Left hindlimb (tissue), 1 donor: Measurements from ENCODE around the gene CALU.

ENCODE experiments used
- DNase-seq: peaks from one replicate; pipeline ENCODE4 v3.0.0-alpha.2; 2018

Gene CALU

DNA sequence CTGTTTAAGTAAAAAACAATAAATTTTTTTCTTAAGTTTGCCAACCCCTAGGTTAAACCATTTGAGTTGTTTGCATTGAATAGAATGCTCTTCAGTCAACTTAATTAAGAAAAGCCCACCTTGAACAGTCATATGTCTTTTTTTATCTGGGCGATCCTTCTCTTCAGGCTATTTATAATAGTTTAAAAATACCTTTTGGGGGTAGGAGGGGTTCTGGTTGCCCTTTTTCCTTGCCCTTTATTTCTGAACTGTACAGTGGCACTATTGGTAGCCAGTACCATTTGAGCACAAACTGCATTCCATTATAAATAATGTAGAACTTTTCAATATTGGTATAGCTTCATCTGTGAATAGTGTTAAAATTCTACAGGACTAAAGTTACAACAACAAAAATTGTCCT is 13.1 kb downstream of the CALU start:
- no peak for DNase-seq

DNA sequence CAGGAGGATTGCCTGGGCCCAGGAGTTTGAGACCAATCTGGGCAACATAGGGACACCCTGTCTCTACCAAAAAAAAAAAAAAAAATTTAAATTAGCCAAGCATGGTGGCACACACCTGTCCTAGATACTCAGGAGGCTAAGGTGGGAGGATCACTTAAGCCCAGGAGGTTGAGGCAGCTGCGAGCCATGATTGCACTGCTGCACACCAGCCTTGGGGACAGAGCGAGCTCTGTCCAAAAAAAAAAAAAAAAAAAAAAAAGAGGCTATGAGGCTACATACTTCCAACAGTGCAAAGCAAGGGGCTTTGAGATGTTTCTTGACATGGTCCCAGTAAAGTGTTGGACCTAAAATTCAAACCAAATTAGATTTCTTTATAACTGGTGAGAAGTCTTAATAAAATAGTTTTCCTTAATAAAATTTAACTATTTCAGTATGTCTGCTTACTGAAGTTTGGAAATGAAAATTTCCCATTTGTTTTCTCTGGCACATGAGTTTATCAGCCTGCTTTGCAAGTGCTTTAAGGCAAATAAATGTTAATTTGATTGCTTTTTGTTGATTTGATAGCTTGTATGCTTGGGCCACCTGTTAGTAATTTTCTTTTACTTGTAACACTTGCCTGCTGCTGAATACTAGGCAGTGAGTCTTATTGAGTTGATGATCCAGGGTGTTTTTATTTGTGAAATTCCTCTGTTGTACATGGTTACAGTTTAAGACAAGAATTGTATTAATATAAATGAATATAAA is 16.1 kb downstream of the CALU start:
- DNase-seq: no peak

DNA sequence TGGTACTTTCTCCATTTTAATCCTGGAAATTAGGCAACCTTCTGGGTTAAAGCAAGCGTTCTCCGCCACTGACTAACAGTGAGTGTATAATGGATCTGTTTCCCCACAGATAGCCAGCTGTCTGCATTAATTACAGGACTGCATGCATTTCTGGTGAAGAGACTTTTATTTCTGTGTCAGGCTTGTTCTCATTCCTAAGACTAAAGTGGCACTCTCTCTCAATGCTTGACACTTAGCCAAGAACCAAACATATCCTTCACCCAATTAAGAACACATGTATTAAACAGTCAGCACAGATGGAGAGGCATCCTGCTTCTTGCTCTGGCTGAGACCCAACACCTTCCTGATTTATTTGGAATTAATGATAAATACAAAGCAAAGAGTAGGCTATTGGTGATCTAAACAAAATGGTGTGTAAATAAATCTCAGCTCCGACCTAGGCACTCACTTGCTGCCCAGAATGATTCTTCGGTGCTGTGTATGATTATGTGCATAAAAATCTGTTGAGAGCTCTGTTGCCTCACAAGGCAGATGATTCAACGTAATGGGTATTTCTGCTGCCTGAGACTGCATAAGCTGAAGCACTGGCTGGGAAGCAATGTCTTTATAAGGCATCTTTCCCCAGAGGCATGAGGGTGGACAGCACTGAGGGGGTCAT is 16.8 kb downstream of the CALU start:
- no peak for DNase-seq

DNA sequence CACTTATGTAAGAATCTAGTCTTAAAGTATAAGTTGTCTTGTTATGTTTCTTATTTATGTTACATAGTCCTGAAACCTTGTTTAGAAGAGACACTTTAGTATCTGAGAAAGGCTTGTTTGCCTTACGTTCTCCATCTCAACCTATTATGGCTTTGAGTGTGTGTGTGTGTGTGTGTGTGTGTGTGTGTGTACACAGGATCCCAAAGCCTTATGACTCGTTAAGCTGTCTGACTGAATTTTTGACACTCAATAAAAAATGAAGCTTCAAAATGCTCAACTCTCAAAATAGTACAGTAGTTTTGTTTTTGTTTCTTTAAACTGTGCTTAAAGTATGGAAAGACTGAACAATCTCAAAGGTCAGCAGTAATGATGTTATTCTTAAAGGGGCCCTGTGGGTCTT is 18.0 kb downstream of the CALU start:
- DNase-seq: no peak

DNA sequence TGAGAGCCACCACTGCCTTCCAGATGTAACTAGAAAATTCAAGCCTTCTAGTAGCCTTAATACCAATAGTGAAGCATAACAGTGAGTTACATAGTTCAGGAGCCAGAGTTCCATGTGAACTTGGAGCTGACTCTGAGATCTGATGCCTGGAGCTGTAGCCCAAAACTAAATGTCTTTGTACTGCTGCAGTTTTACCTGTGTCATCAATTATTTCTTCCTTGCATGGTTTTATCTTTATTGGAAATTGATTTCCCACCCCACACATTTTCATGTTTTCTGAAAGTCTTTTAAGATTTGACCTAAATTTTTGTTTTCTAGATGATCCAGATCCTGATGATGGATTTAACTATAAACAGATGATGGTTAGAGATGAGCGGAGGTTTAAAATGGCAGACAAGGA is 19.4 kb downstream of the CALU start:
- DNase-seq: no peak

DNA sequence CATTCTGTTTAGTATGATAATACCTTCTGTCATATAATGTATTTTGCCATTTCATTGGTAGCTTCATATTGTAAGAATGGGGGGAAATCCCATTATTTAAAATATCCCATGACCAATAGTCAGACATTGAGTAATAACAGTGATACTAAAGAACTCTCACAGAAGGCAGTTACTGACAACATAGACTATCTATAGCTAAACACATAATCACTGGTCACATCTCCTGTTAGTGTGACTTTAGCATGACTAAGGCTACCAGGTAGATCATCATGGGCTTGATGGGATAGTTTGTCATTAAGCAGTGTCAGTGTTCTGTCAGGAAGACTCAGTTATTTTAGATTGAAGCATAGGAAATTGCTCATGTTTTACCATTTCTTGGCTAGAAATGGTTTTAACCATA is 20.1 kb downstream of the CALU start:
- DNase-seq: no peak

DNA sequence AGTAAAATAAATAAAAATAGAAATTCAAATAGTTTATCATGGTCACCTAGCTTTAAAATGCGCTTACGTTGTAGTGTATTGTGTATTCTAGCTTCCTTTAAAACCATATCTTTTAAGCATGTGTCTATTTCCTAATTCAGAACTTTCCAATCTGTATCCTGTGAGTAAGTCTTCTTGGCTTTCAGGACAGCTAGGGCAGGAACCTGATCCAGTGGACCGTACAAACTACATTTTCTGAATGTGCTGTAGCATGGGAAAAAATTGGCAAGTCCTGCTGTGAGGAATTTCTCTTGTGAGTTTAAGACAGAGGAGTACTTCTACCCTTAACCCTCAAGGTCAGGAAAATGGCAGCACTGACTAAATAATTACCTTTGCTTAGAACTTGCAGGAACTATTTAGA is 24.4 kb downstream of the CALU start:
- DNase-seq: no peak

DNA sequence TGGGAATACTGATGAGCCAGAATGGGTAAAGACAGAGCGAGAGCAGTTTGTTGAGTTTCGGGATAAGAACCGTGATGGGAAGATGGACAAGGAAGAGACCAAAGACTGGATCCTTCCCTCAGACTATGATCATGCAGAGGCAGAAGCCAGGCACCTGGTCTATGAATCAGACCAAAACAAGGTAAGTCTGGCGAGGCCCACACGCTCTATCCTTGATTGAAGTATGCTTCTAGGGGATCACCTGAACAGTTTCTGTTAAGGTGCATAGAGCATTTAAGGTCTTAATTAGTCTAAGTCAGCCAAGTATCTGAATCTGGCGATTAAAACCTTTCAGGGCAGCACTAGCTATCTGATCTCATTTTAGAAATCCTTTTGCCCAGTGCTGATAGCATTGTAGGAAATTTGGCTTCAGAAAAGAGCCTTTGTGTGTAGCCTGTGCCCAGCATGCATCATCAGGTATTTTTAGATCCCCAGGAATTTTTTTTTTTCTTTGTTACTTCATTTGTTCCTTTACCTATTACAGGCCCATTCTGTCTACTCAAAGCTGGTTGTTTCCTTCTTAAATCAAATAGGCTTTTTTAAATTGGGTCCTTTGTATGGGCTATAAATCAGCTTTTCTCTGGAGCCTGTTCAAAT is 28.4 kb downstream of the CALU start:
- DNase-seq: no peak

DNA sequence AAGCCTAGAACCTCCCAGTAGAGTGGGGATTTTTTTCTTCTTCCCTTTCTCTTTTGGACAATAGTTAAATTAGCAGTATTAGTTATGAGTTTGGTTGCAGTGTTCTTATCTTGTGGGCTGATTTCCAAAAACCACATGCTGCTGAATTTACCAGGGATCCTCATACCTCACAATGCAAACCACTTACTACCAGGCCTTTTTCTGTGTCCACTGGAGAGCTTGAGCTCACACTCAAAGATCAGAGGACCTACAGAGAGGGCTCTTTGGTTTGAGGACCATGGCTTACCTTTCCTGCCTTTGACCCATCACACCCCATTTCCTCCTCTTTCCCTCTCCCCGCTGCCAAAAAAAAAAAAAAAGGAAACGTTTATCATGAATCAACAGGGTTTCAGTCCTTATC is 31.1 kb downstream of the CALU start:
- DNase-seq: no peak

DNA sequence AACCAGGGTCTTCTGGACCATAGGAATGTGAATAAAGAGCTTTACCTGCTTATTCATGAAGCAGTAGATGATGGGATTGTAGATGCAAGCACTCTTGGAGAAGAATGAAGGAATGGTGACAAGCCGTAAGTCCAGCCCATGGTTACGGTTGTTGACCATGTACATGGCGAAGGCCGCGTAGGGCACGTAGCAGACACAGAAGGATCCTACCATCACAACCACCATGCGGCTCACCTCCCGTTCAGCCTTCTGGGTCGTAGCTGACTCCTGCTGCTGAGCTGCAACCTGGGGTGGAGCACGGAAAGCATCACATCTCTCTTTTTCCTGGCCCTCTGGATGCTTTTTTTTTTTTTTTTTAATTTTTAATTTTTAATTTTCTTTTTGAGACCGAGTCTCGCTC is 34.4 kb downstream of the CALU start:
- DNase-seq: no peak

DNA sequence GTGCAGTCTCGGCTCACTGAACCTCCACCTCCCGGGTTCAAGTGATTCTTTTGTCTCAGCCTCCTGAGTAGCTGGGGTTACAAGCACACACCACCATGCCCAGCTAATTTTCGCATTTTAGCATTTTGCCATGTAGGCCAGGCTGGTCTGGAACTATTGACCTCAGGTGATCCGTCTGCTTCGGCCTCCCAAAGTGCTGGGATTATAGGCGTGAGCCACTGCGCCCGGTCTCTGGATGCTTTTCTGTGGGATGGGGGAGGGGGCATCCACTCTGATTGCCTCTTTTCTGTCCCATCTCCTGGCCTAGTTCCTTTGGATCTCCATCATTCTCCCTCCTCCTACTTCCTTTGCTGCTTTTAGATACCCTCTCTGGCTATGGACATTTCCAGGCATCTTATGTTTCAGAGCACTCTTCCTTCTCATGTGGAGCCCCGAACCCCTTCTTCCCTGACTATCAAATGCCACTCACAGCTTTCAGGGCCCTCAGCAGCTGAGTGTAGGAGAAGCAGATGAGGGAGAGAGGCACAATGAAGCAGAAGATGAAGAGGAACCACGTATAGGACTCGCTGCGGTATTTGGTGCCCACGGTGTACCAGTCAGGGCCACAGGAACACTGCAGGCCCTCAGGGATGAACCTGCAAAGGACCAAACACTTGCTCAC is 35.0 kb downstream of the CALU start:
- DNase-seq: no peak

DNA sequence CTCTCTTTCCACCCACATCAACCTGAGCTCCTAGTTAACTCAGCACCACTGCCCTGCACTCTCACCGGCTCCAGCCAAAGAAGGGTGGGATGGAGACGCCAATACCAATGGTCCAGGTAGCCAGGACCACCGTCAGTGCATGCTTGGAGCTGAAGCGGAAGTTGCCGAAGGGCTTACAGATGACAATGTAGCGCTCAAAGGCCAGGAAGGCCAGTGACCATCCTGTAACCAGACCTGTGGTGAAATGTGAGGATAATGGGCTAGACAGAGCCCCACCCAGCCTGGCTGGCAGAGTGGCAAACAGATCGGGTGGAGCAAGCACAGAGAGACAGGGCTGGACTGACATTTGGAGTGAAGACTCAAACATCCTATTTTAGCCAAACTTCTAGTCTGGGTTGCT is 35.8 kb downstream of the CALU start:
- DNase-seq: no peak

DNA sequence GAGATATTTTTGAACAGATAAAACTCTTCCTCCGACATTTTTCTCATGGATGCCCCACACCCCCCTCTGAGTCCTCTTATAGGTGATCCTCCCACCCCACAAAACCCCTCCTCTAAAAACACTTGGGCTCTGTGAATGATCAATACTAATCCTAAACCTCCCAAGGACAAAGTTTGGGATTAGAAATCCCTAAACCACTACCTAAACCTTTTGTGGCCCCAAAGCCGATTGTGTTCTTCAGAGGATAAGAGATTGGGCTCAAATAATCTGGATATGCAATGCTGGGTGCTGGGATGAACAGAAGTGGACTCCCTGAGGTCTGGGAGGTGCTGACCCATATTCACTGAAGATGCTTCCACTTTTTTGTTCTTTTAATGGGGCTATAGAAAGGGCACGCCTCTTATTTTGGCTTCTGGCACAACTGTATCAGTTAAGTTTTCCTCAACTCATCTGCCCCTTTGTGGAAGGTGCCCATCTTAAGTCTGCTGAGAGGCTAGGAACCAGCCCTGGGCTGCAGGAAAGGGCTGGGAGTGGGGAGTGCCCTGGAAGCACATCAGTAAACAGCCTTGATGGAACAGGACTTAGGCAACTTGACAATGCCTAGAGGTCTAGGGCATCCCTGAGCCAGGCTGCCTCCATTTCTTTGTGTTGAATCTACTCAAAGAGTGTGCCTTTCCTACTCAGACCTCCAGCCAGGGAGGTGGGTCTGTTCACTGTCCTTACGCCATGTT is 36.8 kb downstream of the CALU start, which contains the start of gene OPN1SW:
TSS of gene OPN1SW (minus strand) at position 51 of the 731 bp plus-strand sequence. CDS start at position 38, 13 bp downstream.
- no peak for DNase-seq

DNA sequence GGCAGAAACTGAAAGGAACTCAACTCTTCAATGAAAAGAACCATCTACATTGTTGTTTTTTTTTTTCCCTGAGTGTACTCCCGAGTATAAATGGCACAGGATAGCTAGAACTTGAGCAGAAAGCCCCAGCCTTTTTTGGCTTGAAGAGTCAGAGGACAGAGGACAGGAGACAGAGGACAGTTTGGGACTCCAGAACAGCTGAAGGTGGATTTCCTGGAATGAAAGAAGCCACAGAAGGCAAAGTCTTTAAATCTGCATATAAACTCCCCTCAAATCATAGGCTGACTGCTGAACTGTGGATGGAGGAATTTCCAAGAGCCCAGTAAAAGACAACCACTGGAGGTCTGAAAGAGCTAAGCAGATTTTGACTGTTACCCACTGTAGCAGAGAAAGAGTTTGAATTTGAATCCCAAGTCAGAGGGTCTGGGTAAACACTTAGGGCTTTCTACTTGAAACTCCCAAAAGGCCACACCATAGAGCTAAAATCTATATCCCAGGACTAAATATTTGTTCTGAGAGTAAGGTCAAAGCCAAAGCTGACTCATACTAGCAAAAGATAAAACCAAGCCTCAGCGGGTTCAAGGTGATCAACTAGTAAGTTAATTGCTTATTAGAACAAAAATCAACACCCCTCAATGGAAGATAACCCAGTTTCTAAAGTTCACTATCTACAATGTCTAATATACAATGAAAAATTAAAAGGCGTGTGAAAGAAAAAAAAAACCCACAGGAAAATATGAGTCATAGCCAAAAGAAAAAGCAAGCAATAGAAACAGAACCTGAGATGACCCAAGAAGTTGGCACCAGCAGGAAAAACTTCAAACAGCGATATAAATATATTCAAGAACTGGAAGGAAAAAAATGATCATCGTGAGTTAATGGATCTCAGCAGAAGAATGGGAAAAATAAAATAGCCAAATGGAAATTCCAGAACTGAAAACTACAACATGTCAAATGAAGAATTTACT is 38.3 kb downstream of the CALU start:
- DNase-seq: no peak

DNA sequence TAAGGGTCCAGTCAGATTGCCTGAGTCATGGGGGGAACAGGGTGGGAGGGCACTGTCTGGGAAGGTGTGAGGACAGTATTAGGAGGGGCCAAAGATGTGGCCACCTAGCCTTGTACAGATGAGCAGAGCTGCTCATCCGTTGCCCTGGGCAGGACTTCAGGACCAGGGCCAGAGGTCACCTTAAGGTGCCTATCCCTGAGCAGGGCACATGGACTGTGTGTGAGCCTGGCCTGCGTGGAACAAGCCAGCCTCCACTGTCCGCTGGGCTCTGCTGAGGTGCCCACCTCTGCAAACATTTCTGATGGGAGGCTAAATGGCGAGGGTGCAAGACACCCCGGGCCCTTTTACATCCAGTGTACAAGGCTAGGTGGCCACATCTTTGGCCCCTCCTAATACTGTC is 39.8 kb downstream of the CALU start:
- no peak for DNase-seq

DNA sequence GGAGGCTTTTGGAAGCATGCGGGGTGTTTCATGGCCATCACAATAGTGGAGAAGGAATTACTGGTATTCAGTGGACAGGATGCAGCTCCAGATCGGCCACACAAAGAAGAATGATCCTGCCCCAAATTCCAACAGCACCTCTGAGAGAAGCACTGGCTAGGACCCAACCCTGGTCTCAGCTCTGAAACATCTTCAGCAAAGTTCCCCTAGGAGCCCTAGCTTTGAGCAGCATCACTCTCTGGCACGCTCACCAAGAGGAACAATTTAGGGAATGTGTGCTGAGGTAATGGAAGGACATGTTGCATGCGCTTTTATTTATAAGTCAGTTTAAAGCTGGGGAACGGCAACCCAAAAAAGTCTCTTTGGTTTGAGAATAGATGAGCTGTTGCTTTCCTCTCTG is 42.0 kb downstream of the CALU start:
- peak; percentile 76 for DNase-seq

DNA sequence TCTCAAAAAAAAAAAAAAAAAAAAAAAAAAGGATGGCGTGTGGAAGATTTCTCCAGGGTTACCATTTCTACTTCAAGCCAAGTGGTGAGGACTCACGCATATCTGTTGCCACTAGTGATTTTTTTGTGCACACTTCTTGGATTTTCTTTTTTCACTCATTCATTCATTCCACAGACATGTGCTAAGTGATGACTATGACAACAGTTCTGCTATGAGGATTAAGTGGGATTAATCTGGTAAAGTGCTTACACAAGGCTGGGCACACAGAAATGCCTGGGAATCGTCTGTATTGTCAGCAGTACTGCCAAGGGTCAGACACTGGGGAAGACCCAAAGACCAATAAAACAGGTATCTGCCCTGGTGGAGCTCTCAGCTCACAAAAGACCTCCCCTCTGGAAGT is 42.7 kb downstream of the CALU start:
- DNase-seq: no peak

DNA sequence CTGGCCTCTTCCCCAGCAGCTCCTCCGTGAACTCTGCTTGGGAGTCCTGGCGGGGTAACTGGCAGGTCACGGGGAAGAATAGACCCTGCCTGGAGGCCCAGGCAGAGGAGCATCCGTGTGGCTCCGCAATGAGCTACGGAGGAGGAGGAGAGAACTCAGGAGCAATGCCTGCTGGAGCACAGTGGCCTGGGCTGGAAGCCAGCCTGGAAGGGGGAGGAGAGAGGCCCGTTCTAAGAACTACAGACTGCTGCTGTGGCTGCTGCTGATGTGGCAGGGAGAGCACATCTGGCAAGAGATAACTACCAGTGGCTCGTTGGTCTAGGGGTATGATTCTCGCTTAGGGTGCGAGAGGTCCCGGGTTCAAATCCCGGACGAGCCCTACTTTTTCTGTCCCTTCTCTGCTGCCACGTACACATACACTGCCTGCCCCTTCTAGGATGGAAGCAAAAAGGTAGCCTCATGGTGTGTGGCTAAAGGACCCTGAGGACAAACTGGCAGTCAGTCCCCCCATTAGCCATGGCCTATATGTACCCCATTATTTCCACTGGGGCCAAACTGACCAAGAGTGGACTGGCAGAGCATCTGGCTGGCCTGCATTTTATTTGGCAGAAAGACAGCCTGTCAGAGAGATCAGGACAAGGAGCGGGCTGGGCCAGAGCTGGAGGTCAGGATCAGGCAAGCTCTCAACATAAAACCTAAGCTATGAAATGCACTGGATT is 44.1 kb downstream of the CALU start:
- DNase-seq: peak; percentile 93

DNA sequence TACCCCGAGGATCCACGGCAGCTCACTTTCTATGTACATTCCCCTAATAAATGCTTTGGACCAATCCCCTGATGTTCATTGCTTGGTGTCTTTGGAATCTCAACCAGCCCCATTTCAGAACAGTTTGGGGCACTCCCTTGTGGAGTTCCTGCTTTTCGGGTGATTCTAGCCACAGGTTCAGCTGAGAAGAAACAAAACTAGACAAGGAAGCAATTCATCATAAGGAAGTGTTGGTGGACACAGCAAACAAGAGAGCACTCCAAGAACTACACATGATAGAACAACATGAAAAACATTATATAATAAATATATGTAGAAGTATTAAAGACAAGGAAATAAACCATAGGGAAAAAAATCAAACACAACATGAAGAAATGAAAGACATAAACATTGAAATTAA is 46.6 kb downstream of the CALU start:
- DNase-seq: no peak

DNA sequence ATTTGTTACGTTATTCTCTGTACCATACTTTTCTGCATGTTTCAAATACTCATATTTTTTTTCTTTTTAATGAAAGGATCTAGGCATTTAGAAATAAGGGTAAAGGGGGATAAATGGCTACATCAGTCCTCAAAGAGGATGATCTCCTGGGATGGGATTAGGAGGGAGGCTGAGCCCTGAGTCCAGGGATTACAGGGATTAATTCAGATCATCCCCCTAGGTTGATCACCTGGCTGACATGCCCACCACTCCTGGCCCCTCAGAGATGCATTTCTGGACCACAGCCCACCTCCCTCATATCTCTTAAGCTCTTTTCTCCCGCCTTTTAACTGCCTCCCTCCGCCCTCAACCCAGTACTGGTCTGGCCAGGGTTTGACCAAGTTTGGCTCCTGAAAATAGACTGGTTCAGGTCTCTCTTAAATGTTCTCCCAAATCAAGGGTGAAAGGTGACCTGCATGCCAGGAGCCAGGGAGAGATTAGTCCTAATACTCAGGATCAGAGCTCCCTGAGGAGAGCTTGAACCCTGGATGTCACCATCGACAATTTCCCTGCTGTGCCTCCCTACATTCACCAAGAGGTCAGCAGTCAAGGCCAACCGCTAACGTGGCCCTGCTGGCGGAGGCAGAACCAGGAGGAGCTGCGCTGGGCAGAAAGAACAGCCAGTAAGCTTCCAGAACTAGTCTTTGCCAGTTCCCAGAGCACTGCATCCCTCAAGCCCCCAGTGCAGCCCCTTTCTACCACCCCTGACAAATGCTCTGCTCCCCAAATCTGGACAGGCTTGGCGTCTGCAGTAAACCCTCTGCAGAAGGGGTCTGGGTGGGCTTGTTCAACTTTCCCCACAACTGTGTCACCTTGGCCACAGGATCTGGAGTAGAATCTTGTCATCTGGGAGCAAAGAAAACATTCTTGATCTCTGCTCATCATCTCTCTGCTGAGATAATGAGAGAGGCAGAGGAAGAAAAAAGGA is 49.6 kb downstream of the CALU start:
- DNase-seq: no peak
